Lung (tissue), 12 donors: ENCODE data around the gene OSBPL9. TPM values are rescaled to one million over a fixed set of nuclear protein-coding genes. Genes with fewer than 3 reads are reported as not detected.

Experiments used
- ATAC-seq: fragments of 200-7000 bp; cut with Tn5 transposase; one replicate; pipeline ENCODE4 v1.9.1; 2020; ENCODE audit warnings: moderate number of reproducible peaks; ENCODE audit not compliant: insufficient read depth, low FRiP score
- DNase-seq, 3 donors: peaks; one replicate each; pipeline ENCODE4 v3.0.0-alpha.2; 2013 to 2017
- H3K27ac ChIP-seq, 2 donors: one replicate each; pipeline ENCODE4 v1.5.1; 2013; ENCODE audit warnings: mild to moderate bottlenecking in 2 of 2, moderate library complexity in 2 of 2, control low read depth in 1 of 2, inconsistent platforms in 1 of 2, low read depth in 1 of 2, low read length in 1 of 2
- H3K27me3 ChIP-seq, 3 donors: one replicate each; pipeline ENCODE4 v1.5.1; 2013; ENCODE audit warnings: low read length in 2 of 3; ENCODE audit not compliant: control insufficient read depth in 3 of 3, insufficient read depth in 3 of 3
- H3K36me3 ChIP-seq, 4 donors: one replicate each; pipeline ENCODE4 v1.5.1; 2013; ENCODE audit warnings: low read length in 4 of 4, mild to moderate bottlenecking in 1 of 4, moderate library complexity in 1 of 4; ENCODE audit not compliant: control insufficient read depth in 4 of 4, insufficient read depth in 4 of 4
- H3K4me1 ChIP-seq, 5 donors: one replicate each; pipeline ENCODE4 v1.5.1; 2013; ENCODE audit warnings: low read length in 5 of 5, mild to moderate bottlenecking in 2 of 5, moderate library complexity in 1 of 5; ENCODE audit not compliant: control insufficient read depth in 5 of 5, insufficient read depth in 5 of 5
- H3K4me3 ChIP-seq: one replicate; pipeline ENCODE4 v1.5.1; 2013; ENCODE audit warnings: mild to moderate bottlenecking, control low read depth, moderate library complexity
- H3K9ac ChIP-seq, 2 donors: one replicate each; pipeline ENCODE4 v1.5.1; 2013; ENCODE audit warnings: low read length in 2 of 2, control low read depth in 1 of 2; ENCODE audit not compliant: insufficient read depth in 1 of 2
- H3K9me3 ChIP-seq, 4 donors: one replicate each; pipeline ENCODE4 v1.5.1; 2013; ENCODE audit warnings: low read length in 3 of 4, mild to moderate bottlenecking in 1 of 4, moderate library complexity in 1 of 4; ENCODE audit not compliant: control insufficient read depth in 4 of 4, insufficient read depth in 3 of 4
- WGBS, 2 donors: extraction: QIAGEN DNeasy Blood & Tissue Kit; methylation state at CpG; one replicate each; pipeline ENCODE4 v1.1.7; 2013; 5-methylcytosine and 5-hydroxymethylcytosine counted together
- polyA plus RNA-seq, 2 donors: library from polyadenylated mRNA; stranded (reverse); fragments of 200-250 nt; gene quantifications; one replicate each; pipeline ENCODE4 v1.2.1, GENCODE V29; 2013
- total RNA-seq, 2 donors: library from RNA; depleted of rRNA in 1 of 2; stranded (reverse); fragments of >200 nt in 1 of 2; gene quantifications; one replicate each; pipeline ENCODE4 v1.2.1, GENCODE V29; 2014 to 2021
- TF ChIP-seq, protein P1 (sequence below): IDR thresholded peaks from 2 replicates; pipeline ENCODE4 v1.5.1; 2012; ENCODE audit warnings: mild to moderate bottlenecking; ENCODE audit errors: control extremely low read depth, extremely low read depth
- donor health status: control.
- donor health status: control.
- donor health status: Bipolar disorder and iron deficiency.
- donor health status: healthy.
- donor health status: DM: yes; HTN: yes; CAD: no.

The OSBPL9 gene
- total and polyA plus RNA-seq, 4 donors: 36.8 to 135 (median 72.4) TPM

DNA sequence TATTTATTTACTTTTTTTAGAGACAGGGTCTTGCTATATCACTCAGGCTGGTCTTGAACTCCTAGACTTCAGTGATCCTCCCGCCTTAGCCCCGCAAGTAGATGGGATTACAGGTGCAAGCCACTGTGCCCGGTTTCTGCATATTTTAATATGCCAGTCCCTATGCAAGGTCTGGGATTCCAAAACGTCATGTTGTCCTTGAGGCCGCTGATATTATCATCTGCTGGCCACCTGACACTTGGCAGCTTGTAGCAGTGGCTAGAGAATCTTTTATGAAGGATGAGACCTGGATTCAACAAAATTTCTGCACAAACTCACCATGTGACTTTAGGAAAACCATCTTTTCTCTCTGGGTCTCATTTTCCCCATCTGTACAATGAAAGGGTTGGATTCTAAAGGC, 32.9 kb upstream of the OSBPL9 start:
- Histone ChIP-seq H3K9ac (no peak overlapping the region), H3K27ac (no peak overlapping the region), H3K4me1 (peaks cover 0 to 12% (median 0%) of the 10 kb centered on the region in 5 donors), H3K4me3 (no peak overlapping the region), H3K27me3 (no peaks in the 10 kb centered on the region), H3K9me3 (peaks cover 0 to 3% (median 0%) of the 10 kb centered on the region in 4 donors), H3K36me3 (no peaks in the 10 kb centered on the region)
- 96 to 98% methylated on average over 5 of the region's 5 CpGs for WGBS, 2 donors
- ATAC-seq (no peak), DNase-seq (no peak)
- TF ChIP-seq, protein P1, sequence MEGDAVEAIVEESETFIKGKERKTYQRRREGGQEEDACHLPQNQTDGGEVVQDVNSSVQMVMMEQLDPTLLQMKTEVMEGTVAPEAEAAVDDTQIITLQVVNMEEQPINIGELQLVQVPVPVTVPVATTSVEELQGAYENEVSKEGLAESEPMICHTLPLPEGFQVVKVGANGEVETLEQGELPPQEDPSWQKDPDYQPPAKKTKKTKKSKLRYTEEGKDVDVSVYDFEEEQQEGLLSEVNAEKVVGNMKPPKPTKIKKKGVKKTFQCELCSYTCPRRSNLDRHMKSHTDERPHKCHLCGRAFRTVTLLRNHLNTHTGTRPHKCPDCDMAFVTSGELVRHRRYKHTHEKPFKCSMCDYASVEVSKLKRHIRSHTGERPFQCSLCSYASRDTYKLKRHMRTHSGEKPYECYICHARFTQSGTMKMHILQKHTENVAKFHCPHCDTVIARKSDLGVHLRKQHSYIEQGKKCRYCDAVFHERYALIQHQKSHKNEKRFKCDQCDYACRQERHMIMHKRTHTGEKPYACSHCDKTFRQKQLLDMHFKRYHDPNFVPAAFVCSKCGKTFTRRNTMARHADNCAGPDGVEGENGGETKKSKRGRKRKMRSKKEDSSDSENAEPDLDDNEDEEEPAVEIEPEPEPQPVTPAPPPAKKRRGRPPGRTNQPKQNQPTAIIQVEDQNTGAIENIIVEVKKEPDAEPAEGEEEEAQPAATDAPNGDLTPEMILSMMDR: no peak

DNA sequence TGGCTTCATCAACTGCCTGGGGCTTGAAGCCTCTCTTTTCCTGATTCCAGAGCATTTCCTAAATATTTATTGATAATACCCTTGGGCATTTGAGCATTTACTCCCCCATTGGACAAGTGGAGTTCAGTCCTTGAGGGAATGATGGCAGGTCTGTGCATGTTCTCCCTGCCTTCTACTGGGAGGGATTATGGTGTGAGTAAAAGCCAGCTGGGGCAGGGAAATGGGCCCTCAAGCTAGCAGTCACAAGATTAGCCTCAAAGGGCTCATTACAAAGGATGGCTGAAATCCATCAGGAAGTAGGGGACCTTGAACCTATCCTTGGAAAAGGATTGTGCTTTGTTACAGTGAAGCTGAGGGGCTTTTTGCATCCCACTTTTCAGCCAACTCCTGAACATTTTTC, 24.2 kb upstream of the OSBPL9 start:
- TF ChIP-seq, protein P1: no peak
- Histone ChIP-seq H3K9ac (no peak overlapping the region), H3K4me3 (no peak overlapping the region), H3K36me3 (no peaks in the 10 kb centered on the region), H3K27ac (no peak overlapping the region), H3K4me1 (no peaks in the 10 kb centered on the region), H3K27me3 (peaks cover 0 to 2% (median 0%) of the 10 kb centered on the region in 3 donors), H3K9me3 (no peaks in the 10 kb centered on the region)
- no peak for ATAC-seq
- no peak for DNase-seq

DNA sequence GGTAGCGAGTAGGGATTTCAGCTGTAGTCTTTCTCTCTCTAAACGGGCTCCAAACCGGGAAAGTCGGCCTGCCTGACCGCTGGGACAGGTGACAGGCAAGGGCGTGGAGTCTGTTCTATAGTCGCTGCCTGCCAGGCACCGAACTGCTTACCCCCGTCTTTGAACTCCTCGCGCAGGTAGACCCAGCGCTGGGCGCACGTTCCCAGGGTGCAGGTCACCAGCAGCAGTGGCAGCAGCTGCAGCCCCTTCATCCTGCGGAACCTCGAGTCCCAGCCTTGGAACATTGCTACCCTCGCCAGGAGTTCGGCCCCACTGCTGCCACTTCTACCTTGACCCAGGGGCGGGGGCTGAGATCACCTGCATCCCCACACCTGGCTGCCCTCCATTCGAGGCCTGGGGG, 22.2 kb upstream of the OSBPL9 start:
- Histone ChIP-seq H3K27me3 (peaks cover 0 to 2% (median 0%) of the 10 kb centered on the region in 3 donors), H3K27ac (no peak overlapping the region), H3K9ac (no peak overlapping the region), H3K4me1 (no peaks in the 10 kb centered on the region), H3K36me3 (no peaks in the 10 kb centered on the region), H3K4me3 (no peak overlapping the region), H3K9me3 (no peaks in the 10 kb centered on the region)
- DNase-seq (no peak), ATAC-seq (no peak)
- 90 to 97% methylated on average over 20 of the region's 20 CpGs for WGBS, 2 donors
- TF ChIP-seq, protein P1: no peak

DNA sequence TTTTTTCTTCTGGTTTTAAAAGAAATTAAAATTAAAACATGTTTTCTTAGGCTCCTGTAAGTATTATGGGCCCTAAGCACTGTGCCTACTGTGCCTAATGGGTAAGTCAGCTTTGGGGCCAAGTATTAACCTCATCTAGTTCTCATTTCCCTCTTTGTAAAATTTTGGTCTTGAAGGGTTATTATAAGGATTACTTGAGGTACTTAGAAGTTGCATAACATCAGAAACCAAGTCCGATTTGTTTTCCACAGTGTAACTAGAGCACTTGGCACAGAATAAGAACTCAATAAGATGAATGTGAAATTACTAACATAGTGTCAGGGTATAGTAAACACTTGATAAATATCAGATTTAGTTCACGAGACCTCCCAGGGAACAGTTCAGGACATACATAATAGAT, 16.4 kb upstream of the OSBPL9 start:
- no peak overlapping the region for H3K9ac ChIP-seq
- H3K27me3 ChIP-seq: no peaks in the 10 kb centered on the region
- ATAC-seq (no peak), DNase-seq (peak in 1 of 3 donors; percentile 37)
- TF ChIP-seq, protein P1: no peak
- H3K4me1 ChIP-seq: peaks cover 0 to 11% (median 4%) of the 10 kb centered on the region in 5 donors
- no peaks in the 10 kb centered on the region for H3K9me3 ChIP-seq
- no peak overlapping the region for H3K27ac ChIP-seq
- no peaks in the 10 kb centered on the region for H3K36me3 ChIP-seq
- WGBS, 2 donors: 24 to 53% methylated on average over 2 of the region's 2 CpGs
- no peak overlapping the region for H3K4me3 ChIP-seq
